Hematopoietic multipotent progenitor cell treated with erythropoietin and hydrocortisone succinate and interleukin-3 and kit ligand, for 6 days (in vitro differentiated cells): ENCODE measurements around the gene PGAM2.
A peak's percentile ranks its signal among the peaks of the same experiment; 100 is the strongest.
"Not testable (repeated sequence)": the region's sequence is repeated elsewhere in the genome, so short reads cannot be mapped to it uniquely, and the experiment has no call there.

ENCODE experiments used
- DNase-seq: peaks from one replicate; pipeline ENCODE4 v3.0.0-alpha.2; 2015

PGAM2 gene

DNA sequence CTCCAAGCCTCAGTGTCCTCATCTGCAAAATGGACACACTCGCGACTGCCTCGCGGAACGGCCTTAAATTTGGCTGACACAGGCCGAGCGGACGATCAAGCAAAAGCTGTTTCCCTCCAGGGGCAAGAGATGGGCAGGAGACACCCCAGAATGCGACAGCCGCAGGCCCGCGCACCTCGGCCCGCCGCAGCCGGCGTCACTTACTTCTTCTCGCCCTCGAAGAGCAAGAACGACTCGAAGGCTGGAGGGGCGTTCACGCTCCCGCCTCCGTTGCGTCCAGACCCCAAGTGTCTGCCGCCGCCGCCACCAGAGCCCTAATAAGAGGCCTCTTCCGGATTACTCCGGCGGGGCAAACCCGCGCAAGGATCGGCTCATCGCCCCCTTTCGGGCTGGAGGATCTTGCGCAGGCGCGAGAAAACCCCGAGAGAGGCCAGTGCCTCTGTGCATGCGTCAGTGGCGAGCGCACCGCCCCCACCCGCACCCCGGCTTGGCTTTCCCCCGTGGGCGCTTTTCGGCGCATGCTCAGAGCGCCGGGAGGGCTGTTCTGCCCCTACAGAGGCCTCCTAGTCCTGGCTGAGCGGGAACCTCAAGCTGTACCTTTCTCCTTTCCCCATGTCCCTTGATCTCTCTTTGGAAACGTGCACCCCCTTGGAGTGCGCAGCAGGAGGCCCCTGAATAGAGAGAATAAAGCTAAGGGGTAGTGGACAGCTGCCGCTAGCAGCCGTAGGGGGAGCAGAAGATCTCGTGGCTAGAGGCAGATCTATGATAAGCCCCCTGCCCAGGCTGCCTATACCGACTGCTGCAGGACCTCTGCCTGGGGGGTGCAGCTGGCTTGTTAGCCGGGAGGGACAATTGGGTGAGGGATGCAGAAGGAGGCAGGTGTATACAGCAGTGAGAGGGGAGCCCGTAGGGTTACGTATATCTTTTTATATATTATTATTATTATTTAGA is 46.2 kb downstream of the PGAM2 start:
- peak; percentile 97 for DNase-seq

DNA sequence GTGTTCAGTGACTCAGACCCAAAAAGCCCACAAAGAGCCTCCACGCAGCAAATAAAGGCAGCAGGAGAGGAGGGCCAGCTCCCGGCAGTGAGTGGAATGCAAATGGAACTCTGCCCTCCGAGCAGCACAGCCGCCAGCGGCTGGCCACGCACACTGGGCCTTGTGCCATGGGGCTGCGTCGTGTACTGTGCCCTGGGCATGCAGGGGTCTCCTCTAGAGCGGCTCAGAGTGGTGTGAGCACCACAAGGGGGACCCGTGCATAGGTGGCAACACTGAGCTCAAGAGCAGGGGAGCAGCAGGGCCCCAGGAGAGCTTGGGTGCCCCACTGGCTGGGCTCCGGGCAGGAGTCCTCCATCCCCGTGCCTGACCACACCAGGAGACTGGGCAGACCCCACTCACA is 50.3 kb downstream of the PGAM2 start:
- DNase-seq, result not testable (repeated sequence)
